PC-9 (cell line): ENCODE results near the gene DLG2. TPM values are rescaled to one million over a fixed set of nuclear protein-coding genes. Genes with fewer than 3 reads are reported as not detected.
"Not testable (repeated sequence)": the region's sequence is repeated elsewhere in the genome, so short reads cannot be mapped to it uniquely, and the experiment has no call there.

Source experiments
- BruUV-seq: library from RNA; stranded (reverse); fragments of 400-500 nt; replicated peaks from 2 replicates; lab custom pipeline; 2021; lab: Mats Ljungman, UMichigan
- CTCF ChIA-PET: fragments of 300-600 bp; sonication (Branson Sonifier 250); formaldehyde crosslinking; loops from one replicate; lab custom pipeline; 2022; ENCODE audit warnings: antibody characterized with exemption; lab: Charles Lee
- POLR2A ChIA-PET: fragments of 300-600 bp; sonication (Branson Sonifier 250); formaldehyde crosslinking; loops from one replicate; lab custom pipeline; 2022; ENCODE audit warnings: antibody characterized with exemption; ENCODE audit not compliant: unreplicated experiment; lab: Charles Lee
- DNase-seq, 2 experiments: peaks; one replicate each; pipeline versions ENCODE4 v3.0.0 to v3.0.0-alpha.2; 2015 to 2022; ENCODE audit warnings: mixed read lengths in 1 of 2
- H2AFZ ChIP-seq: fragments of 200-600 bp; sonication (generic); 2 replicates; pipeline ENCODE4 v1.8.1; 2017; ENCODE audit warnings: antibody characterized with exemption
- H3F3A ChIP-seq: fragments of 200-600 bp; sonication (generic); 2 replicates; pipeline ENCODE4 v1.8.1; 2017; ENCODE audit warnings: antibody characterized with exemption, mild to moderate bottlenecking, low read depth; ENCODE audit not compliant: insufficient read depth
- H3K27ac ChIP-seq: fragments of 200-600 bp; sonication (generic); 2 replicates; pipeline ENCODE4 v1.6.1; 2016; ENCODE audit warnings: mixed run types
- H3K27me3 ChIP-seq: fragments of 200-600 bp; sonication (generic); 2 replicates; pipeline ENCODE4 v1.6.1; 2016; ENCODE audit warnings: low read depth, mixed run types; ENCODE audit not compliant: insufficient read depth
- H3K36me3 ChIP-seq: fragments of 200-600 bp; sonication (generic); 2 replicates; pipeline ENCODE4 v1.6.1; 2016; ENCODE audit warnings: low read depth, mixed run types
- H3K4me1 ChIP-seq: fragments of 200-600 bp; sonication (generic); replicated peaks from 2 replicates; pipeline ENCODE4 v1.6.1; 2016; ENCODE audit warnings: mixed run types; ENCODE audit not compliant: insufficient read depth
- H3K4me2 ChIP-seq: fragments of 200-600 bp; sonication (generic); 2 replicates; pipeline ENCODE4 v1.6.1; 2017; ENCODE audit warnings: mixed run types
- H3K4me3 ChIP-seq: fragments of 200-600 bp; sonication (generic); 2 replicates; pipeline ENCODE4 v1.6.1; 2016; ENCODE audit warnings: mixed run types
- H3K79me2 ChIP-seq: fragments of 200-600 bp; sonication (generic); 2 replicates; pipeline ENCODE4 v1.6.1; 2017; ENCODE audit warnings: low read depth, mixed run types
- H3K9me2 ChIP-seq: fragments of 200-600 bp; sonication (generic); 2 replicates; pipeline ENCODE4 v1.8.1; 2017; ENCODE audit warnings: mild to moderate bottlenecking; ENCODE audit not compliant: insufficient read depth
- H3K9me3 ChIP-seq: fragments of 200-600 bp; sonication (generic); 2 replicates; pipeline ENCODE4 v1.8.1; 2016; ENCODE audit warnings: low read depth; ENCODE audit not compliant: insufficient read depth
- H4K20me1 ChIP-seq: fragments of 200-600 bp; sonication (generic); 2 replicates; pipeline ENCODE4 v1.8.1; 2017; ENCODE audit not compliant: insufficient read depth
- EZH2 ChIP-seq: fragments of 200-600 bp; sonication (generic); IDR thresholded peaks from 2 replicates; pipeline ENCODE4 v1.8.0; 2017; ENCODE audit warnings: antibody characterized with exemption, low read depth
- intact Hi-C: fragments of 100-400 bp; cut with micrococcal nuclease; formaldehyde crosslinking; loops from one replicate; pipeline ENCODE4 v1.10.0; 2022; ENCODE audit not compliant: unreplicated experiment
- total RNA-seq: library from RNA; stranded (reverse); gene quantifications from 2 replicates; pipeline ENCODE4 v1.2.3, GENCODE V29; 2021
- TF ChIP-seq, protein P1 (sequence below): fragments of 200-600 bp; sonication (generic); conservative IDR thresholded peaks from 2 replicates; pipeline ENCODE4 v1.6.1; 2017; ENCODE audit warnings: mixed run types, antibody characterized with exemption, mild to moderate bottlenecking, moderate library complexity

Gene DLG2
- total RNA-seq, 1 experiment from 2014 or later = 6.4 TPM

GRCh38 chr11:83436855-83437254 lies 2190.3 kb downstream of the DLG2 start:
- Histone ChIP-seq H4K20me1 (no peaks in the 10 kb centered on the region), H3K4me3 (no peak overlapping the region), H3F3A (no peaks in the 10 kb centered on the region), H3K9me2 (no peaks in the 10 kb centered on the region; the same call in 1 of the 2 replicates), H3K27ac (no peak overlapping the region), H3K9me3 (no peaks in the 10 kb centered on the region), H2AFZ (no peak overlapping the region), H3K27me3 (peaks cover 31% of the 10 kb centered on the region), H3K36me3 (no peaks in the 10 kb centered on the region), H3K79me2 (no peaks in the 10 kb centered on the region), H3K4me1 (no peaks in the 10 kb centered on the region), H3K4me2 (no peak overlapping the region)
- intact Hi-C loops = no loop called here
- ChIA-PET POLR2A (no interaction called here), CTCF (no interaction called here)
- DNase-seq = no peak
- no peak for TF ChIP-seq EZH2
- TF ChIP-seq, protein P1, sequence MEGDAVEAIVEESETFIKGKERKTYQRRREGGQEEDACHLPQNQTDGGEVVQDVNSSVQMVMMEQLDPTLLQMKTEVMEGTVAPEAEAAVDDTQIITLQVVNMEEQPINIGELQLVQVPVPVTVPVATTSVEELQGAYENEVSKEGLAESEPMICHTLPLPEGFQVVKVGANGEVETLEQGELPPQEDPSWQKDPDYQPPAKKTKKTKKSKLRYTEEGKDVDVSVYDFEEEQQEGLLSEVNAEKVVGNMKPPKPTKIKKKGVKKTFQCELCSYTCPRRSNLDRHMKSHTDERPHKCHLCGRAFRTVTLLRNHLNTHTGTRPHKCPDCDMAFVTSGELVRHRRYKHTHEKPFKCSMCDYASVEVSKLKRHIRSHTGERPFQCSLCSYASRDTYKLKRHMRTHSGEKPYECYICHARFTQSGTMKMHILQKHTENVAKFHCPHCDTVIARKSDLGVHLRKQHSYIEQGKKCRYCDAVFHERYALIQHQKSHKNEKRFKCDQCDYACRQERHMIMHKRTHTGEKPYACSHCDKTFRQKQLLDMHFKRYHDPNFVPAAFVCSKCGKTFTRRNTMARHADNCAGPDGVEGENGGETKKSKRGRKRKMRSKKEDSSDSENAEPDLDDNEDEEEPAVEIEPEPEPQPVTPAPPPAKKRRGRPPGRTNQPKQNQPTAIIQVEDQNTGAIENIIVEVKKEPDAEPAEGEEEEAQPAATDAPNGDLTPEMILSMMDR = no peak
- no TSS peak for BruUV-seq

- intact Hi-C loops, H2AFZ ChIP-seq: not testable (repeated sequence)
These were observed 2192.3 kb downstream of the DLG2 start for GRCh38 chr11:83434812-83435211.

GRCh38 chr11:83427943-83428342 lies 2199.2 kb downstream of the DLG2 start:
- CTCF ChIA-PET = no interaction called here
- H3K4me2 ChIP-seq = no peak overlapping the region
- BruUV-seq = no TSS peak

More at GRCh38 chr11:83434812-83435211, 2192.3 kb downstream of the DLG2 start:
- H3K4me1 ChIP-seq, H4K20me1 ChIP-seq, H3K9me3 ChIP-seq, H3F3A ChIP-seq, H3K79me2 ChIP-seq, DNase-seq, POLR2A ChIA-PET, H3K27ac ChIP-seq, H3K4me3 ChIP-seq, H3K9me2 ChIP-seq, H3K4me2 ChIP-seq, H3K36me3 ChIP-seq, BruUV-seq, CTCF ChIA-PET: not testable (repeated sequence)
- H3K27me3 ChIP-seq = peaks cover 34% of the 10 kb centered on the region

DNA sequence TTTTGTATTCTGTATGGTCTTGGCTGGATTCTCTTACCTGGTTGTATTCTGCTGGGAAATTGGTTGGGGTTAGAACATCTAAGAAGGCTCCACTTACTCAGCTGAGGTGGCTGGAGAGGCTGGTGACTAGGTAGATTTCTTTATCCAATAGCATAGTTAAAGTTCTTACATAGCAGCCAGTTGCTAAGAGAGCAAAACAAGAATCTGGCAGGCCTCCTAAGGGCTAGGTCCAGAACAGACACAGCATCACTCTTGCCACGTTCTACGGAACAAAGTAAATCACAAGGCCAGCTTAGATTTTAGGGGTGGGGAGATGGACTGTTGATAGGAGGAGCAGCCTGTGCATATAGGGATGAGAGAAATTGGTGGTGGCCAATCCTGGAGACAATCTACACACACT lies 2199.6 kb downstream of the DLG2 start:
- Histone ChIP-seq H3K27ac (no peak overlapping the region), H3K4me1 (no peaks in the 10 kb centered on the region), H2AFZ (no peak overlapping the region), H3K27me3 (peaks cover 4% of the 10 kb centered on the region; the same call in 1 of the 2 replicates), H3K36me3 (no peaks in the 10 kb centered on the region), H3F3A (no peaks in the 10 kb centered on the region), H4K20me1 (no peaks in the 10 kb centered on the region), H3K4me2 (no peak overlapping the region), H3K79me2 (no peaks in the 10 kb centered on the region), H3K4me3 (no peak overlapping the region), H3K9me2 (no peaks in the 10 kb centered on the region; the same call in 1 of the 2 replicates), H3K9me3 (no peaks in the 10 kb centered on the region)
- intact Hi-C loops = no loop called here
- CTCF ChIA-PET = no interaction called here
- DNase-seq = no peak
- BruUV-seq = no TSS peak
- POLR2A ChIA-PET = no interaction called here
- no peak for TF ChIP-seq EZH2
- TF ChIP-seq, protein P1 = no peak

More at GRCh38 chr11:83427943-83428342, 2199.2 kb downstream of the DLG2 start:
- Histone ChIP-seq H3K4me1 (no peaks in the 10 kb centered on the region), H3K4me3 (no peak overlapping the region), H4K20me1 (no peaks in the 10 kb centered on the region), H3K9me2 (no peaks in the 10 kb centered on the region; the same call in 1 of the 2 replicates), H3K79me2 (no peaks in the 10 kb centered on the region), H3K9me3 (no peaks in the 10 kb centered on the region), H3K27ac (no peak overlapping the region), H3K36me3 (no peaks in the 10 kb centered on the region), H2AFZ (no peak overlapping the region), H3F3A (no peaks in the 10 kb centered on the region), H3K27me3 (peaks cover 8% of the 10 kb centered on the region; the same call in 1 of the 2 replicates)
- no peak for DNase-seq
- TF ChIP-seq EZH2 = no peak
- POLR2A ChIA-PET = no interaction called here
- intact Hi-C loops = no loop called here
